AG04450 (cell line): ENCODE data around the gene RHBDD1. TPM values are rescaled to one million over a fixed set of nuclear protein-coding genes. Genes with fewer than 3 reads are reported as not detected.

Experiments used
- CTCF ChIA-PET: fragments of 300-600, 350-600 bp; formaldehyde crosslinking; extraction: SDS; loops from one replicate; lab custom pipeline; 2022; ENCODE audit warnings: antibody characterized with exemption, inconsistent platforms; lab: Charles Lee
- POLR2A ChIA-PET: fragments of 350-600 bp; formaldehyde crosslinking; extraction: SDS; loops from one replicate; lab custom pipeline; 2021; ENCODE audit warnings: antibody characterized with exemption, inconsistent platforms; lab: Yijun Ruan, JAX
- DNase-seq: peaks from one replicate; pipeline ENCODE4 v3.0.0-alpha.2; 2011; ENCODE audit warnings: low read depth, low spot score
- H3K27ac ChIP-seq: one replicate; pipeline ENCODE4 v1.5.1; 2012; ENCODE audit warnings: low read depth, low read length, control low read depth
- H3K27me3 ChIP-seq: one replicate; pipeline ENCODE4 v1.6.0; 2012; ENCODE audit warnings: low read length; ENCODE audit not compliant: control insufficient read depth, insufficient read depth
- H3K4me3 ChIP-seq: 2 replicates; pipeline ENCODE4 v1.5.1; 2011; ENCODE audit warnings: mild to moderate bottlenecking, low read depth, low read length, control low read depth
- H3K9me3 ChIP-seq: 2 replicates; pipeline ENCODE4 v1.5.1; 2012; ENCODE audit warnings: low read length; ENCODE audit not compliant: control insufficient read depth, insufficient read depth
- CTCF ChIP-seq: IDR thresholded peaks from 2 replicates; pipeline ENCODE4 v1.5.1; 2011; ENCODE audit warnings: low read depth, low read length, control low read depth, inconsistent platforms
- polyA plus RNA-seq: library from polyadenylated mRNA; depleted of rRNA; stranded (reverse); fragments of >200 nt; gene quantifications from 2 replicates; pipeline ENCODE4 v1.2.3, GENCODE V29; 2011

The RHBDD1 gene
- polyA plus RNA-seq, 1 experiment = 48.7 TPM

DNA sequence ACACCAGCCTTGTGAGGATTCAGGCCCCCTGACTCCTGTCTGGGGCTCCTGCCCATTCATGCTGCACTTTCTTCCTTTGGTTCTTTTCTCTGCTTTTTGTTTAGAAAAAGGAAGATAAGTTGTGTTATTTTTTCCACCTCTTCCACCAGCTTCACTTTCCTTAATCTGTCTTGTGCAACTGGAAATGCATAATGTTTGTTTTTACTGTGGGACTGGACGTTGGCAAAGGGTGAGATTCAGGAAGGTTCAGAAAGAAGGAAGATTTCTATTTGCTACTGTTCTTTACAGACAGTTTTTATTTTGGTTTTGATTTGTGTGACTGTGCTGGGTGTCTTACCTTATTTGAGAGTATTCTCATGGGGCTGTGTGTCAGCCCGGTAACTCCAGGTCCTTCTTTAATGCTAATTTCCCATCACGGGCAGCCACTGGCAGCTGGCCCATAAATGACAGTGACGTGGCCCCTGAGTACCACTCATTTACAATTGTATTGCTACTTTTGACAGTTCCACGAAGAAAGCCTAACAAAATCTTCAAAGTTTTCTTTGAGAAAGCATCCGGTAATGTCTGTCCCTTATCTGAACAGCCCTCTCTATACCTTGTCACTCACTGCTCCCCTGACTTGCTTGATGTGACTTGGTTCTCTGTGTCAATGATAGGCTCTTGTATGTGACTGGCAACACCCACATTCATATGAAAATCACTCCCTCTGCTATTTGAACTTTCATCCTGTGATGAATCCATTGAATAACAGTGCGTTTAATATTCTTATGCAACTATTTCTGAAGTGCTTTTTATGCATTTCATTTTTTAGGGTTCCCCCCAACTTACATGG, 32.7 kb downstream of the RHBDD1 start:
- H3K9me3 ChIP-seq = no peaks in the 10 kb centered on the region
- CTCF ChIA-PET = interaction anchor here (0.5 kb wide), 1 partner anchor 239 kb away, joined by 8 read pairs; no protein-coding TSS in a partner anchor
- no peak overlapping the region for H3K4me3 ChIP-seq
- no peak for DNase-seq
- no peak for TF ChIP-seq CTCF
- H3K27me3 ChIP-seq = no peaks in the 10 kb centered on the region
- POLR2A ChIA-PET = no interaction called here
- no peak overlapping the region for H3K27ac ChIP-seq

GRCh38 chr2:226869371-226869770, 33.5 kb downstream of the RHBDD1 start:
- Histone ChIP-seq H3K27ac (no peak overlapping the region), H3K9me3 (no peaks in the 10 kb centered on the region), H3K4me3 (no peak overlapping the region), H3K27me3 (no peaks in the 10 kb centered on the region)
- POLR2A ChIA-PET = no interaction called here
- TF ChIP-seq CTCF = no peak
- DNase-seq = no peak
- CTCF ChIA-PET = interaction anchor here (0.5 kb wide), 1 partner anchor 238 kb away, joined by 8 read pairs; no protein-coding TSS in a partner anchor

GRCh38 chr2:226873051-226873620, 37.3 kb downstream of the RHBDD1 start:
- ChIA-PET CTCF (no interaction called here), POLR2A (no interaction called here)
- no peak for DNase-seq
- Histone ChIP-seq H3K9me3 (no peaks in the 10 kb centered on the region), H3K27me3 (no peaks in the 10 kb centered on the region), H3K27ac (no peak overlapping the region), H3K4me3 (no peak overlapping the region)
- TF ChIP-seq CTCF = no peak

- no peak for TF ChIP-seq CTCF
- CTCF ChIA-PET = no interaction called here
- H3K27ac ChIP-seq = no peak overlapping the region
- H3K9me3 ChIP-seq = no peaks in the 10 kb centered on the region
- H3K27me3 ChIP-seq = no peaks in the 10 kb centered on the region
- H3K4me3 ChIP-seq = no peak overlapping the region
- POLR2A ChIA-PET = no interaction called here
- DNase-seq = no peak
Measured at GRCh38 chr2:226873826-226874225, 38.0 kb downstream of the RHBDD1 start.

DNA sequence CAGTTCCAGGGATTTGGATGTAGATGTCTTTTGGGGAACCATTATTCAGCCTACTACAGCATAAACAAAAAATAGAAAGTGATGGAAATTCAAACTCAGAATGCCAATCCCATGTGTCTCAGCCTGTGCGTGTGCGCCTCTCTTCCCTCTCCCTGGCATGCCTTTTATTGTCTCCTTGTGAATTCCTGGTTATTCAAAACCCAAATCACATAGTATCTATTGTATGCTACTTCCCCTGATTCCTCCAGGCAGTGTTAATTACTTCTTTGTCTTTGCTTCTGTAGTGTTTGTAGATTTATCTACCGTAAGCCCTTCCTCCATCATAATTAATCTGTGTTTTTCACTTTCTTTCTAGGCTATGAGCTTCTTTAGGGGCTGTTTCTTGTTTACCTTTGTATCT, 38.9 kb downstream of the RHBDD1 start:
- ChIA-PET POLR2A (no interaction called here), CTCF (no interaction called here)
- no peak for DNase-seq
- H3K27ac ChIP-seq = no peak overlapping the region
- no peaks in the 10 kb centered on the region for H3K27me3 ChIP-seq
- no peak for TF ChIP-seq CTCF
- H3K4me3 ChIP-seq = no peak overlapping the region
- no peaks in the 10 kb centered on the region for H3K9me3 ChIP-seq
